Adrenal gland (tissue), 12 donors: ENCODE results near the gene SPPL2C. TPM values are rescaled to one million over a fixed set of nuclear protein-coding genes. Genes with fewer than 3 reads are reported as not detected.

ENCODE experiments used
- DNase-seq, 7 donors: peaks; one replicate each; pipeline ENCODE4 v3.0.0-alpha.2; 2019 to 2020
- H3K27ac ChIP-seq, 5 donors: fragments of 200-600 bp; sonication (generic) in 4 of 5; 1 replicate in 3 of 5; 2 replicates in 2 of 5; pipeline versions ENCODE4 v1.5.1 to v1.8.0; 2016 to 2020; ENCODE audit warnings: mild to moderate bottlenecking in 1 of 5
- H3K27me3 ChIP-seq: fragments of 200-600 bp; 2 replicates; pipeline ENCODE4 v1.8.0; 2021
- H3K36me3 ChIP-seq, 2 donors: fragments of 200-600 bp; replicated peaks in 1 of 2; 1 replicate in 1 of 2; 2 replicates in 1 of 2; pipeline versions ENCODE4 v1.5.1 to v1.8.0; 2018 to 2022
- H3K4me1 ChIP-seq, 2 donors: fragments of 200-600 bp; replicated peaks in 1 of 2; 1 replicate in 1 of 2; 2 replicates in 1 of 2; pipeline versions ENCODE4 v1.5.1 to v1.8.0; 2018 to 2021
- H3K4me3 ChIP-seq, 4 donors: fragments of 200-600 bp; sonication (generic) in 3 of 4; one replicate each; pipeline ENCODE4 v1.5.1; 2016 to 2018
- H3K9me3 ChIP-seq, 3 donors: fragments of 200-600 bp; sonication (generic) in 1 of 3; replicated peaks in 1 of 3; 1 replicate in 2 of 3; 2 replicates in 1 of 3; pipeline versions ENCODE4 v1.5.1 to v1.8.0; 2016 to 2021
- POLR2A ChIP-seq, 2 donors: fragments of 450-650 bp; IDR thresholded peaks; one replicate each; pipeline ENCODE4 v1.6.1; 2017; ENCODE audit warnings: antibody characterized with exemption in 2 of 2, mild to moderate bottlenecking in 2 of 2, moderate library complexity in 1 of 2
- WGBS, 4 donors: extraction: QIAGEN DNeasy Blood & Tissue Kit in 2 of 4; methylation state at CpG; one replicate each; pipeline versions ENCODE4 v1.1.5 to v1.1.7; 2013 to 2017; 5-methylcytosine and 5-hydroxymethylcytosine counted together
- intact Hi-C, 2 donors: fragments of 100-400 bp; cut with DNase I; formaldehyde crosslinking; loops; one replicate each; pipeline versions ENCODE4 v1.14.1 to v1.15.0; 2022 to 2023
- polyA plus RNA-seq, 3 donors: library from polyadenylated mRNA; stranded (reverse); fragments of 200-250 nt in 2 of 3; fragments of 350-450 nt in 1 of 3; fragmentation: Illumina TruSeq in 1 of 3; extraction: RNeasy Lipid Tissue Mini Kit (QIAGEN cat#74804) in 1 of 3; gene quantifications; one replicate each; pipeline ENCODE4 v1.2.3, GENCODE V29; 2013 to 2014
- total RNA-seq, 9 donors: library from RNA; depleted of rRNA in 4 of 9; stranded (reverse); fragments of >200 nt in 4 of 9; fragments of 120-200 nt in 1 of 9; fragmentation: NEBNext Ultra II Directional in 1 of 9; extraction: Animal tissue kit (Norgen Biotek cat#: 25700) in 1 of 9; gene quantifications; one replicate each; pipeline versions ENCODE4 v1.1.0 to v1.2.4, GENCODE V29; 2013 to 2023
- TF ChIP-seq, protein P1 (sequence below), 6 experiments: fragments of 450-650 bp in 4 of 6; fragments of 200-600 bp in 2 of 6; sonication (generic) in 1 of 6; IDR thresholded peaks; 1 replicate in 5 of 6; 2 replicates in 1 of 6; pipeline versions ENCODE4 v1.5.1 to v1.8.0; 2016 to 2021; ENCODE audit warnings: antibody characterized with exemption in 6 of 6, mild to moderate bottlenecking in 2 of 6, moderate library complexity in 1 of 6
- donor health status: healthy with polysubstance abuse.
- donor health status: Bipolar disorder and iron deficiency.
- donor health status: DM: yes; HTN: yes; CAD: no.
- donor health status: DM: no; HTN: no; CAD: no.
- donor health status: DM: no; HTN: no; CAD: no.
- donor health status: DM: yes; HTN: yes; CAD: no.

Gene SPPL2C
- total and polyA plus RNA-seq, 12 donors: not detected

DNA sequence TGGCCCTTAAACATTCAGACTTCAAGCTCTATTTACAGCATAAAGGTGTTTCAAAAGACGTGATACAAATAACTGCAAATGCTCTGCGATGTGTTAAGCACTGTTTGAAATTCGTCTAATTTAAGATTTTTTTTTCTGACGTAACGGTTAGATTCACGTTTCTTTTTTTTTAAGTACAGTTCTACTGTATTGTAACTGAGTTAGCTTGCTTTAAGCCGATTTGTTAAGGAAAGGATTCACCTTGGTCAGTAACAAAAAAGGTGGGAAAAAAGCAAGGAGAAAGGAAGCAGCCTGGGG lies 49.0 kb downstream of the SPPL2C start:
- Histone ChIP-seq H3K36me3 (no peaks in the 10 kb centered on the region), H3K9me3 (no peaks in the 10 kb centered on the region), H3K4me1 (peaks cover 14 to 15% of the 10 kb centered on the region in 2 donors), H3K4me3 (peak overlapping the region in 2 of 4 donors; percentile 70 to 80), H3K27me3 (peaks cover 34% of the 10 kb centered on the region), H3K27ac (peak overlapping the region in 1 of 5 donors; percentile 44)
- WGBS, 4 donors: 44 to 50% (median 46%) methylated on average over 7 of the region's 7 CpGs
- no peak for DNase-seq
- TF ChIP-seq, protein P1, sequence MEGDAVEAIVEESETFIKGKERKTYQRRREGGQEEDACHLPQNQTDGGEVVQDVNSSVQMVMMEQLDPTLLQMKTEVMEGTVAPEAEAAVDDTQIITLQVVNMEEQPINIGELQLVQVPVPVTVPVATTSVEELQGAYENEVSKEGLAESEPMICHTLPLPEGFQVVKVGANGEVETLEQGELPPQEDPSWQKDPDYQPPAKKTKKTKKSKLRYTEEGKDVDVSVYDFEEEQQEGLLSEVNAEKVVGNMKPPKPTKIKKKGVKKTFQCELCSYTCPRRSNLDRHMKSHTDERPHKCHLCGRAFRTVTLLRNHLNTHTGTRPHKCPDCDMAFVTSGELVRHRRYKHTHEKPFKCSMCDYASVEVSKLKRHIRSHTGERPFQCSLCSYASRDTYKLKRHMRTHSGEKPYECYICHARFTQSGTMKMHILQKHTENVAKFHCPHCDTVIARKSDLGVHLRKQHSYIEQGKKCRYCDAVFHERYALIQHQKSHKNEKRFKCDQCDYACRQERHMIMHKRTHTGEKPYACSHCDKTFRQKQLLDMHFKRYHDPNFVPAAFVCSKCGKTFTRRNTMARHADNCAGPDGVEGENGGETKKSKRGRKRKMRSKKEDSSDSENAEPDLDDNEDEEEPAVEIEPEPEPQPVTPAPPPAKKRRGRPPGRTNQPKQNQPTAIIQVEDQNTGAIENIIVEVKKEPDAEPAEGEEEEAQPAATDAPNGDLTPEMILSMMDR (IDR thresholded peaks at IDR 0.05): no peak
- intact Hi-C loops: no loop called here

DNA sequence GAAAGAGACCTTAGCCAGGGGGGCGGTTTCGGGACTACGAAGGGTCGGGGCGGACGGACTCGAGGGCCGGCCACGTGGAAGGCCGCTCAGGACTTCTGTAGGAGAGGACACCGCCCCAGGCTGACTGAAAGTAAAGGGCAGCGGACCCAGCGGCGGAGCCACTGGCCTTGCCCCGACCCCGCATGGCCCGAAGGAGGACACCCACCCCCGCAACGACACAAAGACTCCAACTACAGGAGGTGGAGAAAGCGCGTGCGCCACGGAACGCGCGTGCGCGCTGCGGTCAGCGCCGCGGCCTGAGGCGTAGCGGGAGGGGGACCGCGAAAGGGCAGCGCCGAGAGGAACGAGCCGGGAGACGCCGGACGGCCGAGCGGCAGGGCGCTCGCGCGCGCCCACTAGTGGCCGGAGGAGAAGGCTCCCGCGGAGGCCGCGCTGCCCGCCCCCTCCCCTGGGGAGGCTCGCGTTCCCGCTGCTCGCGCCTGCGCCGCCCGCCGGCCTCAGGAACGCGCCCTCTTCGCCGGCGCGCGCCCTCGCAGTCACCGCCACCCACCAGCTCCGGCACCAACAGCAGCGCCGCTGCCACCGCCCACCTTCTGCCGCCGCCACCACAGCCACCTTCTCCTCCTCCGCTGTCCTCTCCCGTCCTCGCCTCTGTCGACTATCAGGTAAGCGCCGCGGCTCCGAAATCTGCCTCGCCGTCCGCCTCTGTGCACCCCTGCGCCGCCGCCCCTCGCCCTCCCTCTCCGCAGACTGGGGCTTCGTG lies 49.5 kb downstream of the SPPL2C start, which contains the start of gene MAPT:
TSS of gene MAPT (plus strand) at position 533 of the 763 bp plus-strand sequence. CDS start 67,784 bp downstream, outside the sequence.
- 1 to 6% (median 1%) methylated on average over 30 to 97 of the region's 97 CpGs for WGBS, 4 donors
- no peaks in the 10 kb centered on the region for H3K36me3 ChIP-seq
- H3K27ac ChIP-seq: peak within 1 kb of the TSS in 1 of 5 donors; percentile 68
- peak; percentile 87 to 94 (median 90) for DNase-seq
- H3K4me1 ChIP-seq: peaks cover 14 to 15% of the 10 kb centered on the region in 2 donors
- TF ChIP-seq, protein P1 (IDR thresholded peaks at IDR 0.05): peak; percentile 28 to 98 (median 67)
- TF ChIP-seq POLR2A (IDR thresholded peaks at IDR 0.05): no peak
- intact Hi-C loops: no loop called here
- peaks cover 39% of the 10 kb centered on the region for H3K27me3 ChIP-seq
- peak within 1 kb of the TSS; percentile 10 to 98 (median 75) for H3K4me3 ChIP-seq
- no peaks in the 10 kb centered on the region for H3K9me3 ChIP-seq

DNA sequence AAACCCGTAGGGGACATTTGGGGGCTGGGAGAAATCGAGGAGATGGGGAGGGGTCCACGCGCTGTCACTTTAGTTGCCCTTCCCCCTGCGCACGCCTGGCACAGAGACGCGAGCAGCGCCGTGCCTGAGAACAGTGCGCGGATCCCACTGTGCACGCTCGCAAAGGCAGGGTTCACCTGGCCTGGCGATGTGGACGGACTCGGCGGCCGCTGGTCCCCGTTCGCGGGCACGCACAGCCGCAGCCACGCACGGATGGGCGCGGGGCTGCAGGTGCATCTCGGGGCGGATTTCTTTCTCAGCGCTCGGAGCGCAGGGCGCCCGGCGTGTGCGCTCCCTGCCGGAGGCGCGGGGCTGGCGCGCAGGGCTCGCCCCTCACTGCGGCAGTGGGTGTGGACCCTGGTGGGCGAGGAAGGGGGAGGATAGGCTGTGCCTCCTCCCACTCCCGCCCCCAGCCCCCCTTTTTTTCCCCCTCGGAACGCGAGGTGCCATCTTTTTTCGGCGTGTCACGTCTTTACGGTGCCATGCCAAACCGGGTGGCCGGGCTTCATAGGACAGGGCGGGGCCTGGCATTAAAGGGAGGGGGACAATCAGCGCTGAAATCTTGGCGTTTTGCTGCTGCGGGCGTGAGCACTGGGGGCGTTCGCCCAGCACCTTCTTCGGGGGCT lies 50.8 kb downstream of the SPPL2C start:
- peak overlapping the region in 1 of 5 donors; percentile 68 for H3K27ac ChIP-seq
- H3K9me3 ChIP-seq: no peaks in the 10 kb centered on the region
- peaks cover 14 to 15% of the 10 kb centered on the region in 2 donors for H3K4me1 ChIP-seq
- 1 to 4% (median 1%) methylated on average over 9 to 63 of the region's 63 CpGs for WGBS, 4 donors
- TF ChIP-seq, protein P1 (IDR thresholded peaks at IDR 0.05): no peak
- no peak for TF ChIP-seq POLR2A (IDR thresholded peaks at IDR 0.05)
- no peaks in the 10 kb centered on the region for H3K36me3 ChIP-seq
- H3K4me3 ChIP-seq: peak overlapping the region in 1 of 4 donors; percentile 80
- peaks cover 41% of the 10 kb centered on the region for H3K27me3 ChIP-seq
- intact Hi-C loops: no loop called here
- DNase-seq: peak in 2 of 7 donors; percentile 28 to 79

DNA sequence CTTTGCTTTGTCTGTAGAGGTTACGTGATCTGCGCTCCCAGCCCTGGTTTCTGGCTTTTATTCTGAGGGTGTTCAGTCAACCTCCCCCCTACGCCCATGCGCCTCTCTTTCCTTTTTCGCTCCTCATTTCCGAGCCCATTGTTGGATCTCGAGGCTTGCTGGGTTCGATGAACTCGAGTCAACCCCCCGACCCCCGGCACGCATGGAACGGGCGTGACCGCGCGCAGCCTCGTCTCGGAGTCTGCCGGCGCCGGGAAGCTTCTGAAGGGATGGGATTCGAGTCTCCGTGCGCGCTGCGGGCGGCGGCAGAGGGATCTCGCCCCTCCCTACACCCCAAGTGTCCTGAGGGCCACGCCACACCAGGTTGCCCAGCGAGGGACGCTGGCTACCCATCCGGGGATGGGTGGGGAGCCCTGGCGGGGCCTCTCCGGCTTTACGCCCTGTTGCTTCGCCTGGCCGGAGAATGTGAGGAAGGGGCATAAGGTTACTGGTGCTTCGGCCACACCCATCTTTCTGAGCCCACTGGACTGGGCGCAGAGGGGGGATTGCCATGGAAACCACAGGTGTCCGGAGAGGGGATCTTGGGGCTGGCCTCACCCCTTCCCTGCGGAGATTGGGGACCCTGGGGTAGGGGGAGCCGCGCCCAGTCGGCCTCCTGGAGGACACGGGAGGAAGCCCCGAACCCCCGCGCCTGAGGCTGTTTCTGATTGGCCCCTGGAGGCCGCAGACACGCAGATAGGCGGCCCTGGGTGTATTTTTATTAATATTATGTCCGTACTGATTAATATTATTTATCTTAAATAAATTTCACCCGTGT lies 51.5 kb downstream of the SPPL2C start:
- peaks cover 14 to 15% of the 10 kb centered on the region in 2 donors for H3K4me1 ChIP-seq
- peak in 1 of 7 donors; percentile 22 for DNase-seq
- no peak overlapping the region for H3K4me3 ChIP-seq
- TF ChIP-seq, protein P1 (IDR thresholded peaks at IDR 0.05): no peak
- TF ChIP-seq POLR2A (IDR thresholded peaks at IDR 0.05): no peak
- H3K27me3 ChIP-seq: peaks cover 41% of the 10 kb centered on the region
- H3K9me3 ChIP-seq: no peaks in the 10 kb centered on the region
- H3K27ac ChIP-seq: peak overlapping the region in 1 of 5 donors; percentile 68
- no peaks in the 10 kb centered on the region for H3K36me3 ChIP-seq
- intact Hi-C loops: no loop called here
- 3 to 6% (median 5%) methylated on average over 38 to 55 of the region's 55 CpGs for WGBS, 4 donors
